Caki2 (cell line): ENCODE data around the gene PCDHA7. TPM values are rescaled to one million over a fixed set of nuclear protein-coding genes. Genes with fewer than 3 reads are reported as not detected.
"Not testable (repeated sequence)": the region's sequence is repeated elsewhere in the genome, so short reads cannot be mapped to it uniquely, and the experiment has no call there.

ENCODE experiments used
- DNase-seq: peaks from one replicate; pipeline ENCODE4 v3.0.0-alpha.2; 2015; ENCODE audit warnings: low read depth
- in situ Hi-C: cut with HindIII; loops from 2 replicates; pipeline ENCODE4 v1.10.0; 2016; ENCODE audit warnings: low sequenced_read_pairs, low pct_unique_long_range_greater_than_20kb, mixed read lengths
- total RNA-seq: library from RNA; depleted of rRNA; stranded (reverse); fragments of >200 nt; shearing (Covaris generic); gene quantifications from 2 replicates; pipeline ENCODE4 v1.2.3, GENCODE V29; 2014; ENCODE audit warnings: low replicate concordance; rRNA removed

PCDHA7 gene, protein sequence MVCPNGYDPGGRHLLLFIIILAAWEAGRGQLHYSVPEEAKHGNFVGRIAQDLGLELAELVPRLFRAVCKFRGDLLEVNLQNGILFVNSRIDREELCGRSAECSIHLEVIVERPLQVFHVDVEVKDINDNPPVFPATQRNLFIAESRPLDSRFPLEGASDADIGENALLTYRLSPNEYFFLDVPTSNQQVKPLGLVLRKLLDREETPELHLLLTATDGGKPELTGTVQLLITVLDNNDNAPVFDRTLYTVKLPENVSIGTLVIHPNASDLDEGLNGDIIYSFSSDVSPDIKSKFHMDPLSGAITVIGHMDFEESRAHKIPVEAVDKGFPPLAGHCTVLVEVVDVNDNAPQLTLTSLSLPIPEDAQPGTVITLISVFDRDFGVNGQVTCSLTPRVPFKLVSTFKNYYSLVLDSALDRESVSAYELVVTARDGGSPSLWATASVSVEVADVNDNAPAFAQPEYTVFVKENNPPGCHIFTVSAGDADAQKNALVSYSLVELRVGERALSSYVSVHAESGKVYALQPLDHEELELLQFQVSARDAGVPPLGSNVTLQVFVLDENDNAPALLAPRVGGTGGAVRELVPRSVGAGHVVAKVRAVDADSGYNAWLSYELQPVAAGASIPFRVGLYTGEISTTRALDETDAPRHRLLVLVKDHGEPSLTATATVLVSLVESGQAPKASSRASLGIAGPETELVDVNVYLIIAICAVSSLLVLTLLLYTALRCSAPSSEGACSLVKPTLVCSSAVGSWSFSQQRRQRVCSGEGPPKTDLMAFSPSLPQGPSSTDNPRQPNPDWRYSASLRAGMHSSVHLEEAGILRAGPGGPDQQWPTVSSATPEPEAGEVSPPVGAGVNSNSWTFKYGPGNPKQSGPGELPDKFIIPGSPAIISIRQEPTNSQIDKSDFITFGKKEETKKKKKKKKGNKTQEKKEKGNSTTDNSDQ
- 0.10 TPM in 1 of 2 replicates, not detected in the other for total RNA-seq

DNA sequence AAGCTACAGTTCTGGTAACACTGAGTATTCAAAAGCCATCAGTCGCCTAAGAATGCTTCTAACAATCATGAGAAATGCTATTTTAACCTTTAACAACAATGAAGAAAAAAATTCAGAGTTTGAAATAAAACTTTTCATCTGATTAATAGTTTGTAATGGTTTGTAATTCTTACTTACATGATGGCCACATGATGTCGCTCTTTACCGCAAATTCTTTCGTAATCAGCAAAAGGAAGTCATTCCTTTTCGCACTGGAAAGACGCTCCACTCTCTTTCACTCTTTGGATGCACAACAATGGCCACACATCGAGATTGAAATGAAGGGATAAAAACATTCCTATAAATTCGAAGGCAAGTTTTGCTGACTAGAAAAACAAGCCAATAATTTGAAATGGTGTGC is at the start of gene PCDHA7:
PCDHA7 (plus strand) TSS at position 277 of the 400 bp plus-strand sequence; CDS start at position 392, 115 bp downstream.
- no peak for DNase-seq
- in situ Hi-C loops, result no loop called here

DNA sequence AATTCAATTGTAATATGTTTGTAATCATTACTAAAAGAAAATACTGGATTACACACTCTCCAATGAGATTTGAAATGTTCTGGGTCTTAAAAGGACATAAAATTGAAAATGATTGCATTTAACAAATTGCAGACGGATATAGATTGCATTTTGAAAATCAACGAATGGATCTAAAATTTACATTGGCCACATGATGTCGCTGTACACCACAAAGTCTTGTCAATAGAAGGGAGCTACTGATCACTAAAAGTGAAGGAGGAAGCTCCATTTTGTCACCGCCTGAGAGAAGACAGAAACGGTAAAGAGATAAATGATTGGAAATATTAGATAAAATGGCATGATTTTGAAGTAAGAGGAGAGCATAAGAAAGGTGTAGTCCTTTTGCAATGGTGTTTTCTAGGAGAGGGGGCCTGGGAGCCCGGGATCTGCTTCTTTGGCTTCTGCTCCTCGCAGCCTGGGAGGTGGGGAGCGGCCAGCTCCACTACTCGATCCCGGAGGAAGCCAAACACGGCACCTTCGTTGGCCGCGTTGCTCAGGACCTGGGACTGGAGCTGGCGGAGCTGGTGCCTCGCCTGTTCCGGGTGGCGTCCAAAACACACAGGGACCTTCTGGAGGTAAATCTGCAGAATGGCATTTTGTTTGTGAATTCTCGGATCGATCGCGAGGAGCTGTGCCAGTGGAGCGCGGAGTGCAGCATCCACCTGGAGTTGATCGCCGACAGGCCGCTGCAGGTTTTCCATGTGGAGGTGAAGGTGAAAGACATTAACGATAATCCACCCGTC is 48.0 kb upstream of the PCDHA7 start, which contains the start of gene PCDHA1:
PCDHA1 (plus strand) TSS at position 236 of the 782 bp plus-strand sequence.
- DNase-seq, result no peak
- in situ Hi-C loops, result no loop called here

DNA sequence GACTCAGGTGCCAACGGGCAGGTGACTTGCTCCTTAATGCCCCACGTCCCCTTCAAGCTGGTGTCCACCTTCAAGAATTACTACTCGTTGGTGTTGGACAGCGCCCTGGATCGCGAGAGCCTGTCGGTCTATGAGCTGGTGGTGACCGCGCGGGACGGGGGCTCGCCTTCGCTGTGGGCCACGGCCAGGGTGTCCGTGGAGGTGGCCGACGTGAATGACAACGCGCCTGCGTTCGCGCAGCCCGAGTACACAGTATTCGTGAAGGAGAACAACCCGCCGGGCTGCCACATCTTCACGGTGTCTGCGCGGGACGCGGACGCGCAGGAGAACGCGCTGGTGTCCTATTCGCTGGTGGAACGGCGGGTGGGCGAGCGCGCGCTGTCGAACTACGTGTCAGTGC is 46.6 kb upstream of the PCDHA7 start:
- in situ Hi-C loops, DNase-seq: not testable (repeated sequence)

DNA sequence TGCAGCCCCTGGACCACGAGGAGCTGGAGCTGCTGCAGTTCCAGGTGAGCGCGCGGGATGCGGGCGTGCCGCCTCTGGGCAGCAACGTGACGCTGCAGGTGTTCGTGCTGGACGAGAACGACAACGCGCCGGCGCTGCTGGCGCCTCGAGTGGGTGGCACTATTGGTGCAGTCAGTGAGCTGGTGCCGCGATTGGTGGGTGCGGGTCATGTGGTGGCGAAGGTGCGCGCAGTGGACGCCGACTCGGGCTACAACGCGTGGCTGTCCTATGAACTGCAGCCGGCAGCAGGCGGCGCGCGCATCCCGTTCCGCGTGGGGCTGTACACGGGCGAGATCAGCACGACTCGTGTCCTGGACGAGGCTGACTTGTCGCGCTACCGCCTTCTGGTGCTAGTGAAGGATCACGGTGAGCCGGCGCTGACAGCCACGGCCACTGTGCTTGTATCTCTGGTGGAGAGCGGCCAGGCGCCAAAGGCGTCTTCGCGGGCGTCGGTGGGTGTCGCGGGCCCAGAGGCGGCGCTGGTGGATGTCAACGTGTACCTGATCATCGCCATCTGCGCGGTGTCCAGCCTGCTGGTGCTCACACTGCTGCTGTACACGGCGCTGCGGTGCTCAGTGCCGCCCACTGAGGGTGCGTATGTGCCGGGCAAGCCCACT is 46.1 kb upstream of the PCDHA7 start:
- DNase-seq, in situ Hi-C loops: not testable (repeated sequence)

DNA sequence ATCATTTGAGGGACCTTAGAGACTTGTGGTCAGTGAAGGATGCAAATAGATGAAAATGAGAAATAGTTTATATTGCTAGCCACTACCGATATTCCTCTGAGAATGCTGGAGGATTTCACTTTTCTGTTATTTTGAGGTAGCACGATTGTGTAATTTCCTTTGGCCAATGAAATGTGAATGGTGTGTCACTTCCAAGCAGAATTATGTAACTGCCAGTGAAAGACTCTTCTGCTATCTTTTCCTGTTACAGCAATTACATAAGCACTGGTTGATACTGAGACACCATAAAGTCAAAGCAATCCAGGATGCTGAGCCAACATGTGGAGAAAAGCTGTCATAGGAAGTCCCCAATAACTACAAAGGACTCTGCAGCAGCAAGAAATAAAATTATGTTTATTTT is 43.0 kb upstream of the PCDHA7 start:
- in situ Hi-C loops, result no loop called here
- no peak for DNase-seq

DNA sequence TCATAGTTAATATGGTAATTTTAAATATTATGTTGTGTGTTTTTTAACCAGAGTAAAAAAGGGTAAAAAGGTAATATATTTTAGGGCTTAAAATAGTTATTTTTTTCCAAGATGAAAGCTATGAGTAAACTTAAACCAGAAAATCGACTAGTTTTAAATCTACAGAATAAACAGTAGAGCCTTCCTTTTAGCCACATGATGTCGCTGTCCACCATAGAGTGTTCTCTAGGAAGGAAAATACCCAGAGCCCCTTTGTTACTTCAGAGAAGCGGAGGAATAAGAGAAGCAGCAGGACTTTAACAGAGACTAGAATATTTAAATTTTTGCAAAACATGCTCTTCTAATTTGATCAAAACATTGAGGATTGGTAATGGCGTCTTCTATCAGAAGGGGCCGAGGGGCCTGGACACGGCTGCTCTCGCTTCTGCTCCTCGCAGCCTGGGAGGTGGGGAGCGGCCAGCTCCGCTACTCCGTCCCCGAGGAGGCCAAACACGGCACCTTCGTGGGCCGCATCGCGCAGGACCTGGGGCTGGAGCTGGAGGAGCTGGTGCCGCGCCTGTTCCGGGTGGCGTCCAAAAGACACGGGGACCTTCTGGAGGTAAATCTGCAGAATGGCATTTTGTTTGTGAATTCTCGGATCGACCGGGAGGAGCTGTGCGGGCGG is 39.3 kb upstream of the PCDHA7 start, which contains the start of gene PCDHA2:
PCDHA2 (plus strand) TSS at position 258 of the 664 bp plus-strand sequence.
- DNase-seq, result no peak
- in situ Hi-C loops, result no loop called here

DNA sequence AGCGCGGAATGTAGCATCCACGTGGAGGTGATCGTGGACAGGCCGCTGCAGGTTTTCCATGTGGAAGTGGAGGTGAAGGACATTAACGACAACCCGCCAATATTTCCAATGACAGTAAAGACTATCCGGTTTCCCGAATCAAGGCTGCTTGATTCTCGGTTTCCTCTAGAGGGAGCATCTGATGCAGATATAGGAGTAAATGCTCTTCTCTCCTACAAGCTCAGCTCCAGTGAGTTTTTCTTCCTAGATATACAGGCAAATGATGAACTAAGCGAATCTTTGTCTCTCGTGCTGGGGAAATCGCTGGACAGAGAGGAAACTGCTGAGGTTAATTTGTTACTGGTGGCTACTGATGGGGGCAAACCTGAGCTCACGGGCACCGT is 38.8 kb upstream of the PCDHA7 start:
- no peak for DNase-seq
- in situ Hi-C loops, result no loop called here

DNA sequence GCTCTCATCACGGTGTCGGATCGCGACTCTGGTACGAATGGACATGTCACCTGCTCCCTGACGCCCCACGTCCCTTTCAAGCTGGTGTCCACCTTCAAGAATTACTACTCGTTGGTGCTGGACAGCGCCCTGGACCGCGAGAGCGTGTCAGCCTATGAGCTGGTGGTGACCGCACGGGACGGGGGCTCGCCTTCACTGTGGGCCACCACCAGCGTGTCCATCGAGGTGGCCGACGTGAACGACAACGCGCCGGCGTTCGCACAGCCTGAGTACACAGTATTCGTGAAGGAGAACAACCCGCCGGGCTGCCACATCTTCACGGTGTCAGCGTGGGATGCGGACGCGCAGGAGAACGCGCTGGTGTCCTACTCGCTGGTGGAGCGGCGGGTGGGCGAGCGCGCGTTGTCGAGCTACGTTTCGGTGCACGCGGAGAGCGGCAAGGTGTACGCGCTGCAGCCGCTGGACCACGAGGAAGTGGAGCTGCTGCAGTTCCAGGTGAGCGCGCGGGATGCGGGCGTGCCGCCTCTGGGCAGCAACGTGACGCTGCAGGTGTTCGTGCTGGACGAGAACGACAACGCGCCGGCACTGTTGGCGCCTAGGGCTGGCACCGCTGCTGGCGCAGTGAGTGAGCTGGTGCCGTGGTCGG is 37.9 kb upstream of the PCDHA7 start:
- DNase-seq, in situ Hi-C loops: not testable (repeated sequence)

DNA sequence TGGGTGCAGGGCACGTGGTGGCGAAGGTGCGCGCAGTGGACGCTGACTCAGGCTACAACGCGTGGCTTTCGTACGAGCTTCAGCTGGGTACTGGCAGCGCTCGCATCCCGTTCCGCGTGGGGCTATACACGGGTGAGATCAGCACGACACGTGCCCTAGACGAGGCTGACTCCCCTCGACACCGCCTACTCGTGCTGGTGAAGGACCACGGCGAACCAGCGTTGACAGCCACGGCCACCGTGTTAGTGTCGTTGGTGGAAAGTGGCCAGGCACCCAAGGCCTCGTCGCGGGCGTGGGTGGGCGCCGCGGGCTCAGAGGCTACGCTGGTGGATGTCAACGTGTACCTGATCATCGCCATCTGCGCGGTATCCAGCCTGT is 37.4 kb upstream of the PCDHA7 start:
- in situ Hi-C loops, result no loop called here
- DNase-seq, result no peak

DNA sequence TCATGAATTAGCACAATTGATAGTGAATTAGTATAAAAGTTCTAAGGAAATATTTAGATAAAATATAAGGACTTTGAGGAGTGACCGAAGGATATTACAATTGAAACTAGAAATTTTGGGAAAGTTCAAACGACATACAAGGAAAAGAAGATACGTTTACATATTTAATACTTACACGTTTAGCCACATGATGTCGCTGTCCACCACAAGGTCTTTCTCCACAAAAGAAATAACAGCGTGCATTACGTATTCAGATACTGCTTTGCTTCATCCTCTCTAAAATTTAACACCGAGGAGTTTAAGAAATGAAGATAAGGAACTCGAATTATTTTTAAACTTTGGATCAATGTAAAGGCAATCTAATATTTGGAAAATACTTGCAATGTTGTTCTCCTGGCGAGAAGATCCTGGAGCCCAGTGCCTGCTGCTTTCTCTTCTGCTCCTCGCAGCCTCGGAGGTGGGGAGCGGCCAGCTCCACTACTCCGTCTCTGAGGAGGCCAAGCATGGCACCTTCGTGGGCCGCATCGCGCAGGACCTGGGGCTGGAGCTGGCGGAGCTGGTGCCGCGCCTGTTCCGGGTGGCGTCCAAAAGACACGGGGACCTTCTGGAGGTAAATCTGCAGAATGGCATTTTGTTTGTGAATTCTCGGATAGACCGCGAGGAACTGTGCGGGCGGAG is 33.1 kb upstream of the PCDHA7 start, which contains the start of gene PCDHA3:
PCDHA3 (plus strand) TSS at position 242 of the 678 bp plus-strand sequence.
- in situ Hi-C loops, result no loop called here
- no peak for DNase-seq

DNA sequence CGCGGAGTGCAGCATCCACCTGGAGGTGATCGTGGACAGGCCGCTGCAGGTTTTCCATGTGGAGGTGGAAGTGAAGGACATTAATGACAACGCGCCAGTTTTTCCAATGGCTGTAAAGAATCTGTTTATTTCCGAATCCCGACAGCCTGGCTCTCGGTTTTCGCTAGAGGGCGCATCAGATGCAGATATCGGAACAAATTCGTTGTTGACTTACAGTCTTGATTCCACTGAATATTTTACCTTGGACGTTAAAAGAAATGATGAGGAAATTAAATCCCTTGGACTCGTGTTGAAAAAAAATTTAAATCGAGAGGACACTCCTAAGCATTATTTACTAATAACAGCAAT is 32.6 kb upstream of the PCDHA7 start:
- no peak for DNase-seq
- in situ Hi-C loops, result no loop called here

DNA sequence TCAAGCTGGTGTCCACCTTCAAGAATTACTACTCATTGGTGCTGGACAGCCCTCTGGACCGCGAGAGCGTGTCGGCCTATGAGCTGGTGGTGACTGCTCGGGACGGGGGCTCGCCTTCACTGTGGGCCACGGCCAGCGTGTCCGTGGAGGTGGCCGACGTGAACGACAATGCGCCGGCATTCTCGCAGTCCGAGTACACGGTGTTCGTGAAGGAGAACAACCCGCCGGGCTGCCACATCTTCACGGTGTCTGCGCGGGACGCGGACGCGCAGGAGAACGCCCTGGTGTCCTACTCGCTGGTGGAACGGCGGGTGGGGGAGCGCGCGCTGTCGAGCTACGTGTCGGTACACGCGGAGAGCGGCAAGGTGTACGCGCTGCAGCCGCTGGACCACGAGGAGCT is 31.7 kb upstream of the PCDHA7 start:
- in situ Hi-C loops, DNase-seq: not testable (repeated sequence)

DNA sequence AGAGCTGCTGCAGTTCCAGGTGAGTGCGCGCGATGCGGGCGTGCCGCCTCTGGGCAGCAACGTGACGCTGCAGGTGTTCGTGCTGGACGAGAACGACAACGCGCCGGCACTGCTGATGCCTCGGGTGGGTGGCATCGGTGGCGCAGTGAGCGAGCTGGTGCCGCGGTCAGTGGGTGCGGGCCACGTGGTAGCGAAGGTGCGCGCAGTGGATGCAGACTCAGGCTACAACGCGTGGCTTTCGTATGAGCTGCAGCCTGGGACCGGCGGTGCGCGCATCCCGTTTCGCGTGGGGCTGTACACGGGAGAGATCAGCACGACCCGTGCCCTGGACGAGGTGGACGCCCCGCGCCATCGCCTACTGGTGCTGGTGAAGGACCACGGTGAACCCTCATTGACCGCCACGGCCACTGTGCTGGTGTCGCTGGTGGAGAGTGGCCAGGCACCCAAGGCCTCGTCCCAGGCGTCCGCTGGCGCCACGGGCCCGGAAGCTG is 31.2 kb upstream of the PCDHA7 start:
- DNase-seq, result no peak
- in situ Hi-C loops, result no loop called here

DNA sequence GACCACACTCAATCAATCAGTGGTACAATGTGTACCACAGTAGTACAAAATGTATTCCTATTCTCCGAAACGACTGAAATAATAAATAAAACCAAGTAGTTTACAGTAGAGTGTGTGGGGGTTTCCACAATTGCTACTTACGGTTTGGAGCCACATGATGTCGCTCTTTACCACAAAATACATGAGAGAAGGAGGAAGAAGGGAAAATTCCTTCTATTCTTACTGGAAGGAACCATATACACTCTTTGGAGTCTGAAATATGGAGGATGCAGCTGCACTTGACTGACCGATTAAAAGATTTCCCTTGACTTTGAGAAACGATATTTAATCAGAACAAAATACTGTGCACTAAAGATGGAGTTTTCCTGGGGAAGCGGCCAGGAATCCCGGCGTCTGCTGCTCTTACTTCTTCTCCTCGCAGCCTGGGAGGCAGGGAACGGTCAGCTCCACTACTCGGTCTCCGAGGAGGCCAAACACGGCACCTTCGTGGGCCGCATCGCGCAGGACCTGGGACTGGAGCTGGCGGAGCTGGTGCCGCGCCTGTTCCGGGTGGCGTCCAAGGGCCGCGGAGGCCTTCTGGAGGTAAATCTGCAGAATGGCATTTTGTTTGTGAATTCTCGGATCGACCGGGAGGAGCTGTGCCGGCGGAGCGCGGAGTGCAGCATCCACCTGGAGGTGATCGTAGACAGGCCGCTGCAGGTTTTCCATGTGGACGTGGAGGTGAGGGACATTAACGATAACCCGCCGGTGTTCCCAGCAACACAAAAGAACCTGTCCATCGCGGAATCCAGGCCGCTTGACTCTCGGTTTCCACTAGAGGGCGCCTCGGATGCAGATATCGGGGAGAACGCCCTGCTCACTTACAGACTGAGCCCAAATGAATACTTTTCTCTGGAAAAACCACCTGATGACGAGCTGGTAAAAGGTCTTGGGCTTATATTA is 27.0 kb upstream of the PCDHA7 start, which contains the start of gene PCDHA4:
PCDHA4 (plus strand) TSS at position 235 of the 942 bp plus-strand sequence.
- in situ Hi-C loops, result no loop called here
- DNase-seq, result peak; percentile 69
